Measurements from ENCODE around the gene MARCKSL1. TPM values are rescaled to one million over a fixed set of nuclear protein-coding genes. Genes with fewer than 3 reads are reported as not detected.

Gene MARCKSL1
- total RNA-seq, 1 donor from 2014 or later, result 10.0 TPM

- Histone ChIP-seq H3K9me3 (replicated peaks) (no peaks in the 10 kb centered on the region), H3K4me3 (no peak overlapping the region), H3K36me3 (no peaks in the 10 kb centered on the region), H3K27me3 (ENCODE audit: low read depth) (no peaks in the 10 kb centered on the region), H3K4me1 (peaks cover 55% of the 10 kb centered on the region), H3K27ac (replicated peaks) (peak overlapping the region; percentile 79)
- TF ChIP-seq CTCF (IDR thresholded peaks at IDR 0.05; ENCODE audit: borderline replicate concordance), result no peak
- DNase-seq, result no peak
- intact Hi-C loops (cut with micrococcal nuclease), result no loop called here
These were observed 3.4 kb upstream of the MARCKSL1 start for GRCh38 chr1:32339363-32339978.

- Histone ChIP-seq H3K27ac (replicated peaks) (peak overlapping the region; percentile 79), H3K36me3 (no peaks in the 10 kb centered on the region), H3K9me3 (replicated peaks) (no peaks in the 10 kb centered on the region), H3K4me3 (no peak overlapping the region), H3K4me1 (peaks cover 59% of the 10 kb centered on the region), H3K27me3 (ENCODE audit: low read depth) (no peaks in the 10 kb centered on the region)
- TF ChIP-seq CTCF (IDR thresholded peaks at IDR 0.05; ENCODE audit: borderline replicate concordance), result no peak
- intact Hi-C loops (cut with micrococcal nuclease), result no loop called here
- DNase-seq, result no peak
These were observed 2.7 kb upstream of the MARCKSL1 start for GRCh38 chr1:32338637-32339145.

- Histone ChIP-seq H3K27me3 (ENCODE audit: low read depth) (no peaks in the 10 kb centered on the region), H3K4me3 (no peak overlapping the region), H3K36me3 (peaks cover 5% of the 10 kb centered on the region), H3K4me1 (peaks cover 59% of the 10 kb centered on the region), H3K27ac (replicated peaks) (peak overlapping the region; percentile 79), H3K9me3 (replicated peaks) (no peaks in the 10 kb centered on the region)
- intact Hi-C loops (cut with micrococcal nuclease), result no loop called here
- no peak for DNase-seq
- TF ChIP-seq CTCF (IDR thresholded peaks at IDR 0.05; ENCODE audit: borderline replicate concordance), result no peak
These were observed 2.0 kb upstream of the MARCKSL1 start for GRCh38 chr1:32337855-32338636.

GRCh38 chr1:32336963-32337675, 1.1 kb upstream of the MARCKSL1 start:
- H3K27me3 ChIP-seq (ENCODE audit: low read depth), result no peaks in the 10 kb centered on the region
- intact Hi-C loops (cut with micrococcal nuclease), result no loop called here
- H3K4me1 ChIP-seq, result peaks cover 59% of the 10 kb centered on the region
- H3K9me3 ChIP-seq (replicated peaks), result no peaks in the 10 kb centered on the region
- peak overlapping the region; percentile 79 for H3K27ac ChIP-seq (replicated peaks)
- H3K4me3 ChIP-seq, result peak overlapping the region; percentile 73
- no peak for TF ChIP-seq CTCF (IDR thresholded peaks at IDR 0.05; ENCODE audit: borderline replicate concordance)
- DNase-seq, result peak; percentile 49
- peaks cover 14% of the 10 kb centered on the region for H3K36me3 ChIP-seq

GRCh38 chr1:32336591-32336932, 529 bp upstream of the MARCKSL1 start:
- DNase-seq, result no peak
- Histone ChIP-seq H3K9me3 (replicated peaks) (no peaks in the 10 kb centered on the region), H3K27me3 (ENCODE audit: low read depth) (no peaks in the 10 kb centered on the region), H3K27ac (replicated peaks) (peak overlapping the region; percentile 79), H3K4me1 (peaks cover 55% of the 10 kb centered on the region), H3K4me3 (peak overlapping the region; percentile 73), H3K36me3 (peaks cover 20% of the 10 kb centered on the region)
- TF ChIP-seq CTCF (IDR thresholded peaks at IDR 0.05; ENCODE audit: borderline replicate concordance), result no peak
- intact Hi-C loops (cut with micrococcal nuclease), result no loop called here
